UCSD-AML1 (cell line): ENCODE measurements around the gene CCDC137.

Experiments used
- DNase-seq: peaks from one replicate; lab custom pipeline; 2025; ENCODE audit not compliant: unreplicated experiment; lab: John Stamatoyannopoulos, UW

The CCDC137 gene

GRCh38 chr17:81714412-81715106, 48.0 kb downstream of the CCDC137 start:
- no peak for DNase-seq

GRCh38 chr17:81715107-81715871, 48.8 kb downstream of the CCDC137 start:
- DNase-seq, result no peak

GRCh38 chr17:81715872-81716673, 49.5 kb downstream of the CCDC137 start:
- DNase-seq, result no peak

GRCh38 chr17:81716674-81716996, 50.1 kb downstream of the CCDC137 start:
- DNase-seq, result no peak

- no peak for DNase-seq
Measured at GRCh38 chr17:81717049-81717765, 50.7 kb downstream of the CCDC137 start.

GRCh38 chr17:81717766-81718089, 51.2 kb downstream of the CCDC137 start:
- no peak for DNase-seq

- no peak for DNase-seq
Measured at GRCh38 chr17:81719410-81720266, 53.1 kb downstream of the CCDC137 start.

GRCh38 chr17:81720267-81721071, 53.9 kb downstream of the CCDC137 start:
- no peak for DNase-seq

GRCh38 chr17:81722184-81723120, 55.9 kb downstream of the CCDC137 start:
- no peak for DNase-seq
